Colon (tissue), 2 donors: ENCODE results near the gene SOX5.
"Not testable (repeated sequence)": the region's sequence is repeated elsewhere in the genome, so short reads cannot be mapped to it uniquely, and the experiment has no call there.

Source experiments
- FAIRE-seq: peaks from 2 replicates; lab custom pipeline; 2012; peaks lifted over from hg19 to GRCh38; lab: Jason Lieb, UNC
- donor health status: control.
- donor health status: control.

Gene SOX5

GRCh38 chr12:23831739-23832138, 117.7 kb downstream of the SOX5 start:
- no peak for FAIRE-seq

DNA sequence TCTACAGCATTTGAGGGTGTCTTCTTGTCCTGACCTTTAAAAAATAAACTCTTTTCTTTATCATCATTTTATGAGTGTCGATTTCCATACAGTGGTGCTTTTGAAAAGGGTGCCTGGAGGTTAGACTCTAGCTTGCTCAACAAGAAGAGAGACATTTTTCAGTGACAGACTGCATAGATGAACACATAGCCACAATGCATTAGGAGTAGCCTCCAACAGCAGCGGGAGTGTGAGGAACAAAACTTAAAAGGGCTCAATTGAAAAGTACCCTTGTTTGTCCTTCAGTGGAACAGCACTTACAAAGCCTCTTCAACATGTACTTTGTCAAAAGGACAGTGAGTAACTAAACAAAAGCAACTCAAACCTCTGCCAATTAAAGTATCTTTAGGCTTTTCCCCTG, 119.3 kb downstream of the SOX5 start:
- no peak for FAIRE-seq

GRCh38 chr12:23827353-23827752, 122.1 kb downstream of the SOX5 start:
- FAIRE-seq = no peak

- not testable (repeated sequence) for FAIRE-seq
Observed at GRCh38 chr12:23825124-23825523, 124.3 kb downstream of the SOX5 start.

- FAIRE-seq = no peak
Observed at GRCh38 chr12:23824358-23824757, 125.1 kb downstream of the SOX5 start.

GRCh38 chr12:23822883-23823282, 126.6 kb downstream of the SOX5 start:
- not testable (repeated sequence) for FAIRE-seq

DNA sequence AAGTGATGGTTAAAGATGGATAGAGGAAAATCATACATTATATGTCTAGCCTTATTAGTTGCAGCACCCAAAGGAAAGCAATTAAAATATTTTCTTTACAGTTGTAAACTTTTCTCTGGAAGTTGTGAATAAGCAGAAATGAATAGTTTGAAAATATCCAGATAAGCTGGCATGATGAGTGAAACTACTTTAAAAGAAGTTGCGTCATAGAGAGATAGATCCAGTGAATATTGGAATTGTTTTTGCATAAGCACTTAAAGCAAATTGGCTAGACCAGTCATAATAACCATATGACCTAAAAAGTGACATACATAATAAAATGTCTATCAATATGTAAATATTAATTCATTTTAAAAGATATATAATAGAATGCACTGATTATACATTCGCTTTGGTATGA, 132.1 kb downstream of the SOX5 start:
- no peak for FAIRE-seq

- no peak for FAIRE-seq
Observed at GRCh38 chr12:23816394-23816851, 133.0 kb downstream of the SOX5 start.

DNA sequence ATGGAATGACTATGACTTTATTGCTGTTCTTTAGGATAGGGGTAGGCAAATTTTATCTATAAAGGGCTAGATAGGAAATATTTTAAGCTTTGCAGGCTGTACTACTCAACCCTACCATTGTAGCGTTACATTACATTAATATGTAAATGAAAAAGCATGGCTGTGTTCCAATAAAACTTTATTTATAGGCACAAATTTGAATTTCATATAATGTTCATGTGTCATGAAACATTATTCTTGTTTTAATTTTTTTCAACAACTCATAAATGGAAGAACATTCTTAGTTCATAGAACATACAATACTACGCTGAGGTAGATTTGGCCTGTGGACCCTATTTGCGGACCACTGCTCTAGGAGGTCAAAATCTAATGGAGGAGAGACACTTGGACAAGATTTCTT, 133.7 kb downstream of the SOX5 start:
- FAIRE-seq = no peak

DNA sequence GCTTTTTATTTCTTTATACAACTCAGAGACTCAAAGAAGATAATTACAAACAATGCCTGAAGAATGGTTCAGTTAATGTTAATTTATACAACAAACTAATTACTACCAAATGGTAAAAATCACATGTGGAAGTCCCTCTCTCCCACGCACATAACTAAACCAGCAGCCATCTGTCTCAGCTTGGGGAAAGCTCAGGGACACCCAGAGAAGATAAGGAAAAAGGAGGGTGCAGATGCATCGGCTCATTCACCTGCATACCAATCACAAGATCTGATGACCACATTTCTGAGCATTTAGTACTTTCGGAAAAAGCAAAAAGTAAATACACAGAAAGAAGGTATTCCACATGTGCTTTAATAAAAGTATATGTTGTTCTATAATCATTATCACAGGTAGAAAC, 136.3 kb downstream of the SOX5 start:
- no peak for FAIRE-seq

DNA sequence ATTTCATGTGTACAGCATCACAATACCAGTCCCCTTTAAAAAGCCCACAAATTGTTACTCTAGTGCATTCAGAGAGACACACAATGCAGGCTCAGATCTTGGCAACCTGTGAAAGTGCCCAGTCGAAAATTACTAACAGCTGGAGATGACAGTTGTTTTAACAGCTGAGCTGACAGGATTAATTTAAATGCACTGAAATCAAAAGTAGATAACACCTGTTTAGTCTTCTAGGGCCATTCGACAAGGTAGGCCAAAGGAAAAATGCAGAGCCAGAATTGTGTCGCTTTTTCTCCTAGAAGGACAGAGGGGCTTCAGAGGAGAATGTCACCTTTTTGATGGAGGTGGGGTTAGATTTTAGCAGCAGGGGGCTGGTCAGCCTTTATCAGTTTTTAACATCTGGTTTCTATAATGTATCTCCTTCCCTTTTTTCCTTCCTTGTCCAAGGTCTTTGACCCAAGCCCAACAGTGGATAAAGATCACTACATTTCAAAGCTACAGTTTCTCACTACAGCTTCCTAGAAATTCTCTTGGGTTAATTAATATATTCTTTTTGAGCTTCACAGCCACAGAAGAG, 139.1 kb downstream of the SOX5 start:
- FAIRE-seq = no peak

- FAIRE-seq = no peak
Observed at GRCh38 chr12:23803540-23803939, 145.9 kb downstream of the SOX5 start.

- no peak for FAIRE-seq
Observed at GRCh38 chr12:23795494-23795893, 154.0 kb downstream of the SOX5 start.

DNA sequence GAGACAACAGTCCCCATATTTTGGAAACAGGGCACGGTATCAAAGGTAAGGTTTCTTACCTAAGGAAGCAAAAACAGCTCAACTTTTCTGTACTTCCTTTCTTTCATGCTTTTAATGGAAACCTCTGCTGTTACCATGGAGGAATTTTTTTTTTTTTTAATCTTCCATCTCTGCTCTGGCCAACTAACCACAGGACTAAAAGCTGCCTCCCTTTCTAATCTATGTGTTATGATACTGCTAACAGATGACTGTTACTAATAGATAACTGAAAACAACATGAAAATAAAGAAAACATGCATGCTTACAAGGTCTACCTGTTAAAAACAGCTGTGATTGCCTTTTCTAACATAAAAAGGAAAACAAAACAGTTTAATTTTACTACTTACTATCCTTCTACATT, 168.4 kb downstream of the SOX5 start:
- no peak for FAIRE-seq

DNA sequence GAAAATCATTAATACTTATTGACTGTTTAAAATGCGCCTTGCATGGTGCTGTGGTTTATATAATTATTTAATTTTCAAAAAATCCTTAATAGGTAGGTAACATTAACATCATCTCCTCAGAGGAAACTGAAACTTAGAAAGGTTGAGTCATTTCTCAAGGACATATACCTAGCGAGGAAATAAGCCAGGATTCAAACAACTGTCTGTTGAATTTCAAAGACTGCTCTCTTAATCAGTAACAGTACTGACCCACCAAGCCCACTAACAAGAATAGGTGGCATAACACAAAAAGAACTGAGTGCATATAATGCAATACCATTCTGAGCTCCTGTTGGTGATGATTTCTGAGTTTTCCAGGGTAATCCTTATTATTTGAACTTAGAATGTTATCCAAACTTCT, 174.3 kb downstream of the SOX5 start:
- no peak for FAIRE-seq

DNA sequence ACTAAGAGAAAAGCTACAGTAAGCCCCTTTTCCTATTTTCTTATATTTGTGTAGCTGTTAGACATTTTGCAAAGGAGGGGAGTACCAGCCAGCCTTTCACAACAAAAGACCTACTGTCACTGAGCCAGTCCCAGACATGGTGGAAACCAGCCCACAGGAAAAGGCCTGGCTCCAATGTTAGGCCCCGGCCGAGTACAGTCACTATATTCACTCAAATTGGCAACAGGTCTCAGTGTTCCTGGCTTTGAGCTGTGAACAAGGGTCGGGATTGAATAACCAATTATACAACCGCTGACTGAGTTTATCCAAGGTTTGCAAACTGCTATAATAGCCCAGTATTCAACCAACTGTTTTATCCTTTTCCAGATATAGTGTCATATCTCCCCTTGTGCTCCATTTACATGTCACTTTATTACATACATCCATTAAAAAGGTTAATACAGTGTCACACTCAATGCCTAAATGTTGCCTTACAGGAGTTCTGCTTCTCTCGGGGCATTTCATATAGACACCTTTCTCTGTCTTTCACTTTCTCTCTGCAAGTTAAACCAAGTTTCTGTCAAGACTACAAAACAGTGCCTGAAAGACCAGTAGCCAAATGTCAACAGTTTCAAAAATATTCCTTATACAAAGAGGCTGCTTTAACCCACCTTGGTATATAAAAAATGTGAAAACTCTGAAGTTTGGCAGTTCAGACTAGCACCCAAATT, 178.1 kb downstream of the SOX5 start:
- FAIRE-seq = no peak

DNA sequence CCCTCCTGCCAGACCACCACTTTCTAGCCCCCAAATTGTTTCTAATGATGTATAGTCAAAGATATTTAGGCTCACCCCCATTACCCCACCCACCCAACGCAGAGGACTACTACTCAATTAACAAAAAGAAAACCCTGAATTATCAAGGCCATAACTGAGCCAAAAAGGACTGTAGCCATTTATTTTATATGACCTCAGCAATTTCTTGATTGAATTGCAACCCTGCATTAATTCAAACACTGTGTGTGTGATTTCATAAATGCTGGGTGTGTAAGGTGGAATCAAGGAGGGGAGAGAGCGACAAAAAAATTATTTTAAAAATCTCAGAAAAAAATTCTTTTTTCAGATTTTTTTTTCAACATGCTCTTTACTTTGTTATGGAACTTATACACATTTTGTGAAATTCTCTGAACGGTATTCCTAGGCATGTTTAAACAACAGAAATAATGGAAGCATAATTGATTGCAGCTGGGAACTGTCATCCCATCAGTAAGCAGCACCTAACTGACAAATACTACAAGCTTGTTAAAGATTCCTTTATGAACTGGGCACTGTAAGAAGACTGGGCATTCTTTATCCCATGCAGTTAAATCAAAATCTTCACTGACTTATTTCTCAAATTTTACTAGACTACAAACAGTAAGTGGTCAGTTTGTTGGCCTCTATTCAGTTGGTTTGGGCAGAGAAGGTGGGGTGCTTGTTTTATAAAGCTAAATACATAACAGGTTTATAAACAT, 179.1 kb downstream of the SOX5 start:
- no peak for FAIRE-seq

GRCh38 chr12:23767834-23768233, 181.6 kb downstream of the SOX5 start:
- FAIRE-seq = no peak

DNA sequence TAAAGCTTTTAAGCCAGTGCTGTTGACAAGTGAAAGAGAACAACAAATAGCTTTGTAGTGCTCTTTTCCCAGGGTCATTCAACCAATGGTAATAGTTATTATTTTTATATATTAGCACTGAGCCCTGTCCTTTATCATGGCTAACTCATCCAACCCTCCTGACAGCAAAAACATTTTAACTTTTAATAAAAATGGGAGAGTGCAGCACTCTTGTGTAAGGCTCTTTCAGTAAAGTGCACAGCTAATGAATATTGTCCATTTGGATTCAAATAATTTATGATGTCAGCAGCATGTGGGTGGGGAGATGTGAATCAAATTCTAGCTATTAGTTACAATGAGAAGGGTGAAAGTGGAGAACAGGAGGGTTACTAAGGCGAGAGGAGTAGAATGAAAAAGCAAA, 185.7 kb downstream of the SOX5 start:
- no peak for FAIRE-seq

DNA sequence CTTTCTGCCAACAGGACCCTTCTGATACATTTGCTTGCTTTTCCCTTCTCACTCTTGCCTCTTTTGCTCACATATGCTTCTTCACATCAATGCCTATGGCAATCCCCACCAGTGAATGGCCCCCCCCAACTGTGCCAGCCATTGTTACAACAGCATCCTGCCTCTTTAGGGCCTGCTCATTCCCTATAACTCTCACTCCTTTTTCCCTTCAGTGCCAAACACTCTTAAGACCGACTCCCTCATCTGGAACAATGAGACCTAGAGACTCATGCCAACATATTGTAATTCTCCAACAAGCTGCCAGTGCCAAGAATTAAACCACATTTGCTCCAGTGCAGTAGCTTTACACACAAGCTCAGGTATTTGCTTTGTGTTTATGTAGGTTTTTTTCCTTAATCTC, 189.0 kb downstream of the SOX5 start:
- no peak for FAIRE-seq

DNA sequence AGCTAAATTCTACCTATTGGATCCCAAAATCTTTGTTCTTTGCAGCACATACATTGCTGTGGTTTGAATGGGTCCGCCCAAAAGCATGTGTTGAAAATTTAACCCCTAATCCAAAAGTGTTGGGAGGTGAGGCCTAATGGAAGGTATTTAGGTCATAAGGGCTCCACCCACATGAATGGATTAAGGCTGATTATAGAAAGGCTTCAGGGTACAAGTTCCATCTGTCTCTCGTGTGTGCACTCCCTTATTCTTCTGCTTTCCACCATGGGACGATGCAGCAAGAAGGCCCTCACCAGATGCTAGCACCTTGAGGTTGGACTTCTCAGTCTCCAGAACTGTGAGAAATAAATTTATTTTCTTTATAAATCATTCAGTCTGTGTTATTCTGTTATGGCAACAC, 190.9 kb downstream of the SOX5 start:
- no peak for FAIRE-seq

DNA sequence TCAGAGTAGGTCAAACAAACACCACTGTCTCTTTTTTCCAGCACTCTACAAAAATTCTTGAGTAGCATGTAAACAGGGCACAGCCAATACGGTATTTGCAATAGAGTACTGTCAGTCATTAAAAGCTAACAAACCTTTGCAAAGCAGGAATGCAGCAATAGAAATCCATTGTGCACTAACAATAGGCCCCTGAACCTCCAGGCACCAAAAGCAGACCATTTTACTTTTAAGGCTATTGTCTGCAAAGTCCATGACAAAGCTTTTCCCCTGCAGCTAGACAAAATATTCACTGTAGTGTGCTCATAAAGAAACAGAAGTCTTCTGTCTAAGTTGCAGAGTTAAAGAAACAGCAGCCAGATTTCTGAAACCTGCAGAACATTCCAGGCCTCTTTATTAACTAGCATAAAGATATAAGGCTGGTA, 191.9 kb downstream of the SOX5 start:
- FAIRE-seq = no peak

- FAIRE-seq = no peak
Observed at GRCh38 chr12:23756416-23756815, 193.1 kb downstream of the SOX5 start.
